Stimulated activated CD8-positive, alpha-beta memory T cell treated with anti-CD3 and anti-CD28 coated beads, Interleukin-4, amount 100 ng/mL, for 4 hours (primary cell): ENCODE measurements around the gene ZSCAN31.
"Not testable (repeated sequence)": the region's sequence is repeated elsewhere in the genome, so short reads cannot be mapped to it uniquely, and the experiment has no call there.

Experiments used
- DNase-seq, 2 donors: peaks; one replicate each; pipeline ENCODE4 v3.0.0-alpha.2; 2020; ENCODE audit warnings: low read depth in 2 of 2, low spot score in 1 of 2

The ZSCAN31 gene

DNA sequence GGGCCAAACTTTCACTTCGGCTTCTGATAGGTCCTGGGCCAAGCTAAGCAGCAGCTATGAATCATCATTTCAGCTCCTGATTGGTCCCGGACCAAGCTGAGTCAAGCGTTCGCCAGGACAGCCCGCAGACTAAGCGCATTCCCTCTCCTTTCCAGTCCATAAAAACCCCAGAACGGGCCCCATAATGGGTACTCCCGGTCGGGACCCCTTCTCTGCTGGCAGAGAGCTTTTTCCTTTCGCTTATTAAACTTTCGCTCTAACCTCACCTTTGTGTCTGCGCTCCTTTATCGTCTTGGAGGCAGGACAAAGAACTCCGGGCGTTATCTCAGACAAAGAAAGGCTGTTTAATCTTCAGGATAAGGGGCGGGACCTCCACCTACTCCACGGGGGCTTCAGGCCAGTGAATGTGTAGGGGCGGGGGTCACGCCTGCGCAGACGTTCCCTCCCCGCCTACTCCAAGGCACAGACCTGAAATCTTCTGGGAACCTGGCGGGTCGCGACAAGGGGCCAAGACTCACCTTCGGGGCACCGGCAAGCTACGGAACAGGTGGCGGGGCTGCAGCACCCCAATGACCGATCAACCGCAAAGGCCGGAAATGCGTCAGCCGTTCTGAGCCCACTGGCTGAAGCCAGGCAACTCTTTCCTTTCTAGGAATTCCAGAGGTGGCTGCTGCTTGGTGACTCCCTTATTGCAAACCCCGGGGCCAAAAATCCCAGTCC lies at the start of gene ZSCAN31:
Gene ZSCAN31, minus strand, starts transcription at position 585 of the 720 bp plus-strand sequence. CDS start 6,465 bp downstream, outside the sequence.
- peak; percentile 51 to 70 for DNase-seq

DNA sequence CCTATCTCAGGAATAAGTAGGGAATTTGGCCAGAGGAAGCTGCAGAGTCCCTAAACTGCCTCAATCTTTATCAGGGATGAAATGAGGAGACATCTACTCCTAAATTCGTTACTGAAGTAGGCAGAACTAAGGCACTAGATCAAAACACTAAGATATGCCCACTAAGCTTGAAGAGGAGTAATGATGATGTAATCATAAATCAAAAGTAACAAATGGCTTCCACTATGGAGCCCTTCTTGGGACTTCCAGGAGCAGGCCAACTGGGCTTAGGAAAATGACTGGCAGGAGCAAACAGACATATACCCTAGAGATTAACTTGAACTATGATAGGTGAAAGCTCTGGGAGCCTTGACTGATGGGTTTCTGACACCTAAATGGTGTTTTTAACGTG lies 48.2 kb upstream of the ZSCAN31 start:
- DNase-seq: no peak

DNA sequence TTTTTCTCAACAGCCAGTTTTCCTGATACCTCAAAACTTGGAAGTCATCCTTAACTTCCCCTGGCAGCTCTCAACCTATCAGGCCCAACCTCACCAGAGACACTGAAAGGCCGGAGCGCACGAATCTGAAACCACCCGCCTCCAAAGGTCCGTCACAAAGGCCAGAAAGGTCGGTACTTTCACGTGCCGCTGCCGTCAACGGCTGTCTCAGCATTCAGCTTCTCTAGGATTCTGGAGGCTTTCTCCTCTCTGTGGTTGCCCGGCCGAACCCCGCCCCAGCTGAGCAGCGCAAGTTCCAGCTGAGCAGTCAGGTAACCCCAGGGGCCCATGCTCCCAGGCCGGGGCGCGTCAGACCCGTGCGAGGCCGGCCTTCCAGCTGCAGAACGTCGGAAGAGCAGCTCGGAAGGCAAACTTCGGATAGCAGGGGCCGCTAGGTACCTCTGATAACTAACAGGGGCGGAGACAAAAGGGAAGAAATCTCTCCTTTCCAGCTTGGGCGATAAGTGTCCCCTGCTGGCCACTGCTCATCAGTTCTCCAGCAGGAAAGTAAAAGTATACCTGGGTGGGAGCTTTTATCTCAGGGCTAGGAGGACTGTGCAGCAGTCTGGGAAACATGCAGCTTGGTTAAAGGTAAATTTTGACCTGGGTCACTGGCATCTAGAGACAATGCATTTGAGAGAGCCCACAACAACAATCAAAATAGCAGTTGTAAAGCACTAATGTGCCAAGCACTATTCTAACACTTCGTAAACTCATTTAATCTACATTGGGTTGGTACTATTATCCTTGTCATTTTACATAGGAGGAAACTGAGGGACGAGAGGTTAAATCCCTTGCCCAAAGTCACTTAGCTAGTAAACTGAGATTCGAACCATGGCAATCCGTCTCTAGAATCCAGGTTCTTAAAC lies 47.5 kb upstream of the ZSCAN31 start:
- DNase-seq: no peak

DNA sequence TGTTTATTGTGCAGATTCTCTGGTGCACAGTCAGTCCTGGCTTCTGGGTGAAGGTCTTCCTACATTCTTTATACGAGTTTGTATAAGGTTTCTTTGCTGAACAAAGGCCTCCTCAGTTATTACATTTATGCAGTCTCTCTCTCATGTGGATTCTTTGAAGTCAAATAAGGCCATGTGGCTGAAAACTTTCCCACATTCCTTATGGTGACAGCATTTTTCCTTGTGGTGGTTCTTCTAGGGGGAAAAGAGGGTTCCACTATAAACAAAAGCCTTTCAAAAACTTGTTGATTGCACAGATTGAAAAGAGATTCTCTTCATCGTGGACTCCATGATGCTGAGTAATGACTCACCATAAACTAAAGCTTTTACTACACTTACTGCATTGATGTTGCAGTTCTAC lies 44.4 kb upstream of the ZSCAN31 start:
- no peak for DNase-seq

DNA sequence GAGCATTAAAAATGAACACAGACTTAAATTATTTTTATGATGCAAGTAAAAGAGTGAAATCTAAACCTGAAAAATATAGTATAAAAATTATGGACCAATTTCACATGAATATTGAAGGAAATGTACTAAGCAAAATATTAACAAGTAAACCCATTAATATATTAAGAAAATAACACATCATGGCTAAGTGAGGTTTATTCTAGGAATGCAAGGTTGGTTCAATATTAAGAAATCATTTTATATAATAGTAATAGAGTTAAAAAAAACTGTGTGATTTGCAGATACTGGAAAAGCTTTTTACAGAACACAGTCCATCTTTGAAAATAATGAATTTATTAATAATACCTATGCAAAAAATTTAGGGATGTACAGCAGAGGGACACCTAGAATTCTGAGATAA lies 42.7 kb upstream of the ZSCAN31 start:
- DNase-seq: no peak

DNA sequence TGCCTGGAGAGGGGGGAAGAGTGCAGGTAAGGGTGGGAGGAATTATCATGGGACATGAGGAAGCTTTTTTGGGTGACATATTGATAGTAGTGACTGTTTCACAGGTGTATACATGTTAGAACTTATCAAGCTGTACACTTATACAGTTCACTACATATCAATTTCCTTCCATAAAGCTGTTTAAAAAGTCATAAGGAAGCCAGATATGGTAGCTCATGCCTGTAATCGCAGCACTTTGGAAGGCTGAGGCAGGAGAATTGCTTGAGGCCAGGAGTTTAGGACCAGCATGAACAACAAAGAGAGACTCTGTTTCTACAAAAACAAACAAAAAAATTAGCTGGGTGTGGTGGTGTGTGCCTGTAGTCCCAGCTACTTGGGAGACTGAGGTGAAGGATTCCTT lies 41.9 kb upstream of the ZSCAN31 start:
- DNase-seq: no peak

DNA sequence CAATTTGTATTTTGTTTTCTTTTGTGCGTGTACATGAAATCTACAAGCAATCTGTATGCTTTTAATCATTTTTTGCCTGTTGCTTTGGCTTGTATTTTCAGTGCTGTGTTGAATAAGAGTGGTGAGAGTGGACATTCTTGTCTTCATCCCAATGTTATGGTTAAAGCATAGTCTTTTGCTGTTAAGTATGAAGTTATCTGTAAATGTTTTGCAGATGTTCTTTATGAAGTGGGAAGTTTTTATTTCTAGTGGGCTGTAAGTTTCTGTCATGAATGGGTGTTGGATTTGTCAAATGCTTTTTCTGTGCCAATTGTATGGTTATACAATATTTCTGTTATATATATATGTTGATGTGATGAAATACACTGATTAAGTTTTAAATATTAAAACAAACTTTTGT lies 38.0 kb upstream of the ZSCAN31 start:
- DNase-seq: no peak

DNA sequence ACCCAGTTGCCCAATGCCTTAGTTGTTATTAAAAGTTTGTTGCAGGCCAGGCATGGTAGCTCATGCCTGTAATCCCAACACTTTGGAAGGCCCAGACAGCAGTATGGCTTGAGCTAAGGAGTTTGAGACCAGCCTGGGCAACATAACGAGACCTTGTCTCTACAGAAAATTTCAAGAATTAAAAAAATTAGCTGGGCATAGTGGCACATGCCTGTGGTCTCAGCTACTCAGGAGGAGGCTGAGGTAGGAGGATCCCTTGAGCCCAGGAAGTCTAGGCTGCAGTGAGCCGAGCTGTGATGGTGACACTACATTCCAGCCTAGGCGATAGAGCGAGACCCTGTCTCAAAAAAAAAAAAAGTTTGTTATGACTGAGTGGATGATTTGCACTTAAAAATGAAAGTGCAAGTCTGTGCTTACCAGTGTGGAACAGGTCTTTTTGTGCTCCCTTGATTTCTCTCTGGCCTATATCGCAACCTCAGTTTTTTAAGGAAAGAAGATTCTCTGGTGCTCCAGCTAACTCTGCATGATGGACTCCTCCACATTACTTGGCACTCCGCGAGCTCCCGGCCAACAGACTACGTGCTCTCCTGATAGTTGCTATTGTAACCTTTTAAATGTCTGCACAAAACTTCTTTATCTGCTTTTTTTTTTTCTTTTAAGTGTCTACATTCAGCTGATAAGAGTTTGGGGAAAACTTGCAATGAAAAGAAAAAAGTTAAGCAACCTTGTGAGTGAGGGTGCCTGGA lies 35.9 kb upstream of the ZSCAN31 start:
- no peak for DNase-seq

DNA sequence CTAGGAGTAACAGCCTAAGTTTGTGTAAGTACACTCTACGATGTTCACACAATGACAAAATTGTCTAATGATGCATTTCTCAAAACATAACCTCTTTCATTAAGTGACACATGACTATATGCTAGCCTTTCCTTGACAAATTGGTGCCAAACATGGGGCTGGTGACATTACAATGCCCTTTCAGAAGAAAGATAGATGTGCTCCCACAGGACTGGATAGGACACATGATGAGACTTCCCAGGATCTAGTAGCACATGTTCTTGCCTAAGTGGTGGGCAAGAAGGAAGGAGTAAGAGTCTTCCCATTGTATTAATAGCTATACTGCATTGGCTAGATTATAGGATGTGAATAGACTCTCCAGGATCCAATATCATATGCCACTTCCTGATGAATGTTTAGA lies 35.3 kb upstream of the ZSCAN31 start:
- no peak for DNase-seq

DNA sequence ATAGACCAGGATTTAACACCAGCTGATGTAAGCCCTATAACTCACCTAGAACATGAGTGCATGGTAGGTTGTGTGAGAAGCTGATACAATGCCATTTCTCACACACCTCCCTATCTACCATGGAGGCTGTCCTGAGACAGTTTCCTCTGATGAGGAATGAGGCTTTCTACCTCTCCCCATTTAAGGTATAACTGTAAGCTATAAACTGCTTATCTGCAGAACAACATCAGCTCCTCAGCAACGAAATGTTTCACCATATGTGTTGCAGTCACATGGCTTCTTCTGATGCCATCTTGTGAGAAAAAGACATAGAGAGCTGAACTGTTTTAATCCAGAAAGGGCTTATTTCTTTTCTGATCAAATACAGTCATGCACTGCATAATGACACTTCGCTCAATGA lies 34.5 kb upstream of the ZSCAN31 start:
- no peak for DNase-seq

DNA sequence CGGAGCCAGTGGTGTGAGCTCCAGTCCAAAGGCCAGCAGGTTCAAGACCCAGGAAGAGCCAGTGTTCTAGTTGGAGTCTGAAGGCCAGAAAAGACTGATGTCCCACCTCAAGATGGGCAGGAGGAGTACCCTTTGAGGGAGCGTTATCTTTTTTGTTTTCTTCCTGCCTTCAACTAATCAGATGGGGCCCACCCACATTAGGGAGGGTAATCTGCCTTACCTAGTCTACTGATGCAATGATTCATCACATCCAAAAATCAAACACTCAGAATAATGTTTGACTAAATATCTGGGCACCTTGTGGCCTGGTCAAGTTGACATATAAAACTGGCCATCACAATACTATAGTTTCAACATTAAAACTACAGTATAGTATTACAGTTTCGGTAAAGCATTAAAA lies 33.5 kb upstream of the ZSCAN31 start:
- no peak for DNase-seq

DNA sequence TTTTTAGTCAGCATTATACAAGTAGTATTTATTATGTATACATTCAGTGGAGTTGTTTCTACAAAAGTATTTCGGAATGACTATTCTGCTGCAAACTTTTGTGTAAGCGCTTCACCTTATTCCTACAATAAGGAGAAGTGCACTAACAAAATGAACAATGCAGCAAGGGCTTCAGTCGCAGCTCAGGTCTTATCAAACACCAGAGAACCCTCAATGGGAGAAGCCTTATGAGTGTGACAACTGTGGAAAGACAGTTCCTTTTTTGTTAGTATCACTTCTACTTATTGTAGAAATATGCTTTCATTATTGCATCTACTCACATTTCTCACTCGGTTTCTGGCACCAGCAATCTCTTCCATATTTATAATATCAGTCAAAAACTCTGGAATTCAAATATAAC lies 32.6 kb upstream of the ZSCAN31 start:
- DNase-seq: no peak

DNA sequence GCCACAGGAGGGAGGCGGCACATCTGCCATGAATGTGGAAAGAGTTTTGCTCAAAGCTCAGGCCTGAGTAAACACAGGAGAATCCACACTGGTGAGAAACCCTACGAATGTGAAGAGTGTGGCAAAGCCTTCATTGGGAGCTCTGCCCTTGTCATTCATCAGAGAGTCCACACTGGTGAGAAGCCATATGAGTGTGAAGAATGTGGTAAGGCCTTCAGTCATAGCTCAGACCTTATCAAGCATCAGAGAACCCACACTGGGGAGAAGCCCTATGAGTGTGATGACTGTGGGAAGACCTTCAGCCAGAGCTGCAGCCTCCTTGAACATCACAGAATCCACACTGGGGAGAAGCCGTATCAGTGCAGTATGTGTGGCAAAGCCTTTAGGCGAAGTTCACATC lies 29.6 kb upstream of the ZSCAN31 start:
- DNase-seq: not testable (repeated sequence)

DNA sequence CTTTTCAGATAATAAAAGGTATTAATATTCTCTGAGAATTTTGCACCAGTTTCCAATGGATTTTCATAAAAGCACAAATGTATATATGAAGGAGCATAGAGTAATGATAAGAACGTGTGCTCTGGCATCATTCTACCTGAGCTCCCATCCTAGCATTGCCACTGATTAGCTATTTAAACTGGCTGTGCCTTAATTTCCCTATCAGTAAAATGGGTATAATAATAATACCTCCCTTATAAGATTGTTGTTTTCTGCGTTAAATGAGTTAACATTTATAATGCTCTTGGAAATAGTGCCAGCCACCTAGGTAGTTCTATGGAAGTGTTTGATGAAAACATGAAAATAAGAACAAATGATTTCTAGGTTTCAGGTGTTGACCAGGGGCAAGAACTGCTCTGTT lies 25.0 kb upstream of the ZSCAN31 start:
- DNase-seq: no peak

DNA sequence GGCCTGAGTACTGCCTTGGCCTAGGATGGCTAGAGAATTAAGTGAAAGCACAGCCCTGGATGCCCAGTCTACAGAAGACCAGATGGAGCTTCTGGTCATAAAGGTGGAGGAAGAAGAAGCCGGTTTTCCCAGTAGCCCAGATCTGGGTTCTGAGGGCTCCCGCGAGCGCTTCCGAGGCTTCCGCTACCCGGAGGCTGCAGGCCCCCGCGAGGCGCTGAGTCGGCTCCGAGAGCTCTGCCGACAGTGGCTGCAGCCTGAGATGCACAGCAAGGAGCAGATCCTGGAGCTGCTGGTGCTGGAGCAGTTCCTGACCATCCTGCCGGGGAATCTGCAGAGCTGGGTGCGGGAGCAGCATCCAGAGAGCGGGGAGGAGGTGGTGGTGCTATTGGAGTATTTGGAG lies 23.6 kb upstream of the ZSCAN31 start:
- DNase-seq: not testable (repeated sequence)

DNA sequence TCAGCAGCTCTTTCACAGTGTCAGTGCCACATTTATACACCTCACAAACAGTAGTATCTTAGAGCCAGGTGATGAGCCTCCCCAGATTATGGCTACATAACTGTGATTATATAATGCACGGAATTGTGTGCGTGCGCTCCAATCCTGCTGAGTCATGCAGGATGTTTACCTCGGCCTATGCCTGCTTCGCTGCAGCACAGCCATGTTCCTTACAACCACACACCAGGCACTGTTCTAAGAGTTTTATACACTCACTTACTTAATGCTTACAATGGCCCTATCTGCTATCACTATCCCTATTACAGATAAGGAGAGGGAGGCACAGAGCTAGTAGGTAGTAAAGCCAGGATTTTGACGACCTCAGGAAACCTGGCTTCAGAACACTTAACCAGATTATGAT lies 21.1 kb upstream of the ZSCAN31 start:
- DNase-seq: no peak

DNA sequence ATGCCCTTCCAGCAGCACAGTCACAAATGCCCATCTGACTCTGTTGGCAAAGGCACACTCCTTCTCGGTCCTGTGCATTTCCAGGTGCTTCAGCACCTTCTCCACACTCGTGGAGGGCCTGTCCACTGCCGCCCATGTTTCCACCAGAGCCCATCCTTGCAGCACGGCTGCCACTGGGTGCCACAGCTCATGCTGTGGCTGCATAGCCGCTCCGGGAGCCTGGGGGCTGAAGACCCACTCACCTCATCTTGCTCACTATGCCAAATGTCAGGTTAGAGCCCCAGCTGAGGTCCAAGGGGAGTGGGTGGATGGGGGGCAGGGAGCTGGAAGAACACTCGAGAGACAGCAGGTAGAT lies 20.7 kb upstream of the ZSCAN31 start:
- DNase-seq: no peak

DNA sequence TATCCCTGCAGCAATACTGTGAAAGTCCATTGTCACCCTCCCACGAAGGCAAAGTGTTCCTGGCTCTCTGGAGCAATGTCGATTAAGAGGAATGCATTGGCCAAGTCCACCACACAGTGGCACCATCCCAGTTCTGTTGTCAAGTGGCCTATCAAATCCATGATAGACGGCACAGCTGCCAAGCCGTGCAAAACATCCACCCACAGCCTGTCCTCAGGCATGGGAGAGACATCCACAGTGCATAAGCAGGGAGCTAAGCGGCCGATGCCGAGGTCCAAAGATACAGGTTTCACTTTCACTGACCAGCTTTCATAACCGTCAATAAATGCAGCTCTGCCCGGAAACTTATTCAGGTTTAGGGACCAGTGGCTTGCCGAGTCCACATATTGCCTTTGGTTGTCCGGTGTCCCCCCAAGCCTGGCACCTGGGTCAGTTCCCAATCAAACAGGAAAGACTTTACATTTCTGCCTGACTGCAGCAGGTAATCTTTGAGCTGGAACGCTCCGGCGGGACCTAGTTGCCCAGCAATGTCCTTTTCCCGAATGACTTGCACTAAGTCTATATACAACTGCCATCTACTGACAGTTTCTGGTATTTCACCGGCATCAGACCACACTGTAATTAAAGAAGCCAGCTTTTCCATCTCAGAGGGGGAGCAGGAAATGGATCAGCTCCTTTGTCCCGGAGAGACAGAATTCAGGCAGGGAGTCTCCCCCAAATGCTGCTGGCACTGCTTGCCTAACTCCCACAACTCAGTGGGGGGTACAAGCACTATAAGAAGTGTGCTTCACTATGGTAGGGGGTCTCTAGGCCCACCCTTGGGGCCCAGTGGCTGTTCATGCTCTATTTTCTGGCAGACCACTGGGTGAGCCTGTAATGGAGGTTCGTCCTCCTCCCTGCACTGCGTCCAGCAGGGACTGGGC lies 20.1 kb upstream of the ZSCAN31 start:
- peak in 1 of 2 donors; percentile 24 for DNase-seq

DNA sequence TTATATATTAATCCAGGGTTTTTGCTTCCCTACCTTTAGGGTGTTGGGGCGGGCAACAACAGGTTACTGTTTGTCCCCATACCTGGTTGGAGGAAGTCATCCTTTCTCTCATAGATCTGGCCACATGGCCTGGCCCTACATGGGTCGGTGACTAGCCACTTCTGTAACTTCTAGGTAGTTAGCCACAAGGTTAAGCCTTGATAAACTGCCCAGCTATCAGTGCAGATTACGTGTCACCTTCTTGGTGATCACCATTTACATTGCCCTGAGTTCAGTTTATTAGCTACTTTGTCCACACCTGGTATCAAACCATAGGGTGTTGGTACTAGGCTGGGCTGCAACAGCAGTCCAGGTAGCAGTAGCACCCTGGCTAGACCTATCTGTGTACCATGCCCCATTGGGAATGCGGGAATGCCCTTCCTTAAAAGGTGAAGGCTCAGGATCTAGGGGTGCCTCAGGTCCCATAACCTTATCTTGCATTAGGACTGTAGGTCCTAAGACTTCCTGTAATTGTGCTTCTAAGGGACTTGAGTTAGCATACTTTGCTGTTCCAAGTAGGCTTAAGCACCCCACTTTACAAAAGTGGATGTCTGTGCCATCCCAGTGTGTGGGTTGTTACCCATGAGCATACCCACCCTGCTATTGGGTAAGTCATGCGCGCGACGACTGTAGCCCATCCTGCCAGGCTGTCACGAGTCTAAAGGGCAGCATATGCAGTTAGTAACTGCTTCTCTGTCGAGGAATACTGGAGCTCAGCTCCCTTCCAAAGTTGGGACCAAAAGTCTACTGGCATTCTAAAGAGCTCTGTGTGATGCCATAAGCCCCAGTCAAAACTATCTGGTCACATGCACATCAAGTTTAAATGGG lies 19.0 kb upstream of the ZSCAN31 start:
- DNase-seq: no peak
